ENCODE results near the gene ZNF714.

The ZNF714 gene

DNA sequence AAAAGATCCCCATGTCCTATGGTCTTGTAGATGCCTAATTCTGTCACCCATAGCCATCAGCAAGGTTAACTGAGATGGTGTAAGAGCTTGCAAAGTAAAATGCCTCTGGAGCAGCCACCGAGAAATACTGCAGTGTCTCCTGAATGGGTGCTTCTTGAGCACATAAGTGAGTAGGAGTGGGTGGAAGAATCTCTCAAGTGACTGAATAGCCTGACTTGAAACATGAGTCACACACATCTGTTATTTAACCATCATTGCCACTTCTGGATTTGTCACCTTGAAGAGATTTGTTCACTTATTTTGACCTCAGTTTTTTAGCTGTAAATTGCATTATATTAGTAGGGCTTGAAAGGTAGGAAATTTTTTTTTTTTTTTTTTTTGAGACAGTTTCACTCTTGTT lies 2.3 kb downstream of the ZNF714 start:
- POLR2A ChIA-PET, result no interaction called here
- DNase-seq (ENCODE audit: extremely low spot score), result no peak
- CTCF ChIA-PET, result no interaction called here
- TF ChIP-seq SUZ12 (IDR thresholded peaks at IDR 0.05) (no peak), BHLHE40 (IDR thresholded peaks at IDR 0.05; ENCODE audit: borderline replicate concordance) (no peak), NFRKB (IDR thresholded peaks at IDR 0.05) (no peak), FOXK2 (IDR thresholded peaks at IDR 0.05) (no peak), FOXM1 (IDR thresholded peaks at IDR 0.05; ENCODE audit: borderline replicate concordance) (no peak), L3MBTL2 (conservative IDR thresholded peaks at IDR 0.05) (no peak), ELF4 (IDR thresholded peaks at IDR 0.05) (no peak), ZNF384 (IDR thresholded peaks at IDR 0.05) (no peak), FOXA1 (IDR thresholded peaks at IDR 0.05) (no peak), CTBP1 (IDR thresholded peaks at IDR 0.05; ENCODE audit: borderline replicate concordance) (no peak), PKNOX1 (IDR thresholded peaks at IDR 0.05) (no peak), SP1 (IDR thresholded peaks at IDR 0.05) (no peak), LEF1 (IDR thresholded peaks at IDR 0.05; ENCODE audit: borderline replicate concordance) (no peak), TARDBP (IDR thresholded peaks at IDR 0.05) (no peak), ARNT (IDR thresholded peaks at IDR 0.05) (no peak), HDGF (IDR thresholded peaks at IDR 0.05; ENCODE audit: borderline replicate concordance) (no peak)

- no peak for TF ChIP-seq FOXM1 (IDR thresholded peaks at IDR 0.05; ENCODE audit: borderline replicate concordance)
- TF ChIP-seq SUZ12 (IDR thresholded peaks at IDR 0.05), result no peak
- no peak for TF ChIP-seq FOXK2 (IDR thresholded peaks at IDR 0.05)
- no peak for TF ChIP-seq LEF1 (IDR thresholded peaks at IDR 0.05; ENCODE audit: borderline replicate concordance)
- TF ChIP-seq TARDBP (IDR thresholded peaks at IDR 0.05), result no peak
- no peak for TF ChIP-seq HDGF (IDR thresholded peaks at IDR 0.05; ENCODE audit: borderline replicate concordance)
- no peak for TF ChIP-seq NFRKB (IDR thresholded peaks at IDR 0.05)
- no peak for TF ChIP-seq PKNOX1 (IDR thresholded peaks at IDR 0.05)
- no peak for TF ChIP-seq ELF4 (IDR thresholded peaks at IDR 0.05)
- no peak for TF ChIP-seq ARNT (IDR thresholded peaks at IDR 0.05)
- TF ChIP-seq L3MBTL2 (conservative IDR thresholded peaks at IDR 0.05), result no peak
- TF ChIP-seq CTBP1 (IDR thresholded peaks at IDR 0.05; ENCODE audit: borderline replicate concordance), result no peak
- TF ChIP-seq ZNF384 (IDR thresholded peaks at IDR 0.05), result no peak
- no peak for TF ChIP-seq FOXA1 (IDR thresholded peaks at IDR 0.05)
- TF ChIP-seq SP1 (IDR thresholded peaks at IDR 0.05), result no peak
- ChIA-PET CTCF (no interaction called here), POLR2A (no interaction called here)
- no peak for DNase-seq (ENCODE audit: extremely low spot score)
Measured at GRCh38 chr19:21087871-21088270, 5.9 kb downstream of the ZNF714 start.

DNA sequence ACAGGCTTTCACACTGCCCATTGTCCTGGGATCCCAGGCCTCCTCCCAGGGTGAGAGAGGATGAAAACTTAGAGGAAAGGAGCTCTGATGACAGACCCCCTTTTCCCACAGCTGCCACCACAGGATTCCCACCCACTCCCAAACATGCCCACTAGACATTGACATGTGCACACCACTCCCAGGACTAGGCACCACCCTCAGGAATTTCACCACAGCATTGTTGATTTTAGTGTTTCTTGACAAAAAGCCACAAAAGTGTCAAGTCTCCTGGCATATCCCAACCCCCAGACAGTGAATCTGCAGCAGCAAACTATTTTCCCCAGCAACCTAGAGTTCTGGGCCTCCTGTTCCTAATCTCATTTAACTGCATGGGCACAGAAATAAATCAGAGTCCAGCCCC lies 10.1 kb downstream of the ZNF714 start:
- ChIA-PET CTCF (no interaction called here), POLR2A (interaction anchor here (1.1 to 2.9 kb wide), 2 partner anchors 10 to 61 kb away, joined by 3 to 9 read pairs; partner anchors contain the start of gene ZNF714)
- TF ChIP-seq LEF1 (IDR thresholded peaks at IDR 0.05; ENCODE audit: borderline replicate concordance) (no peak), ZNF384 (IDR thresholded peaks at IDR 0.05) (no peak), PKNOX1 (IDR thresholded peaks at IDR 0.05) (no peak), L3MBTL2 (conservative IDR thresholded peaks at IDR 0.05) (no peak), FOXK2 (IDR thresholded peaks at IDR 0.05) (no peak), ELF4 (IDR thresholded peaks at IDR 0.05) (no peak), FOXM1 (IDR thresholded peaks at IDR 0.05; ENCODE audit: borderline replicate concordance) (no peak), FOXA1 (IDR thresholded peaks at IDR 0.05) (no peak), TARDBP (IDR thresholded peaks at IDR 0.05) (no peak), NFRKB (IDR thresholded peaks at IDR 0.05) (no peak), HDGF (IDR thresholded peaks at IDR 0.05; ENCODE audit: borderline replicate concordance) (no peak), SUZ12 (IDR thresholded peaks at IDR 0.05) (no peak), ARNT (IDR thresholded peaks at IDR 0.05) (no peak), SP1 (IDR thresholded peaks at IDR 0.05) (no peak), CTBP1 (IDR thresholded peaks at IDR 0.05; ENCODE audit: borderline replicate concordance) (no peak), BHLHE40 (IDR thresholded peaks at IDR 0.05; ENCODE audit: borderline replicate concordance) (no peak)
- DNase-seq (ENCODE audit: extremely low spot score), result no peak

DNA sequence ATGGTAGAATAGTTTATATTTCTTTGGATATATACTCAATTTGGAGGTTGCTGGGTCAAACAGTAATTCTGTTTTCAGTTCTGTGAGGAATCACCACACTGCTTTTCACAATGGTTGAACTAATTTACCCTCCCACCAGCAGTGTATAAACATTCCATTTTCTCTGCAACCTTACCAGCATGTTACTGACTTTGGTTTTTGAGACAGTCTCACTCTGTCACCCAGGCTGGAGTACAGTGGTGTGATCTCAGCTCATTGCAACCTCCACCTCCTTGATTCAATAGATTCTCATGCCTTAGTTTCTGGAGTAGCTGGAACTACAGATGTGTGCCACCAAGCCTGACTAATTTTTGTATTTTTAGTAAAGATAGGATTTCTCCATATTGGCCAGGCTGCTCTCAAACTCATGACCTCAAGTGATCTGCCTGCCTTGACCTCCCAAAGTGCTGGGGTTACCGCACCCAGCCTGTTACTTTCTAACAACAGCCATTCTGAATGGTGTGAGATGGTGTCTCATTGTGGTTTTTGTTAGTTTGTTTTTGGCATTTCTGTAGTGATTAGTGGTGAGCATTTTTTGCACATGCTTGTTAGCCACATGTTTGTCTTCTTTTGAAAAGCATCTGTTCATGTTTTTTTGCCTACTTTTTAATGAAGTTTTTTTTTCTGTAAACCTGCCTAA lies 12.5 kb downstream of the ZNF714 start:
- ChIA-PET CTCF (interaction anchor here (0.5 kb wide), 1 partner anchor 11 kb away, joined by 3 read pairs; no protein-coding TSS in a partner anchor), POLR2A (interaction anchor here (2.9 kb wide), 1 partner anchor 12 kb away, joined by 9 read pairs; the partner anchor contains the start of gene ZNF714)
- TF ChIP-seq L3MBTL2 (conservative IDR thresholded peaks at IDR 0.05) (no peak), FOXM1 (IDR thresholded peaks at IDR 0.05; ENCODE audit: borderline replicate concordance) (no peak)
- DNase-seq (ENCODE audit: extremely low spot score), result no peak

DNA sequence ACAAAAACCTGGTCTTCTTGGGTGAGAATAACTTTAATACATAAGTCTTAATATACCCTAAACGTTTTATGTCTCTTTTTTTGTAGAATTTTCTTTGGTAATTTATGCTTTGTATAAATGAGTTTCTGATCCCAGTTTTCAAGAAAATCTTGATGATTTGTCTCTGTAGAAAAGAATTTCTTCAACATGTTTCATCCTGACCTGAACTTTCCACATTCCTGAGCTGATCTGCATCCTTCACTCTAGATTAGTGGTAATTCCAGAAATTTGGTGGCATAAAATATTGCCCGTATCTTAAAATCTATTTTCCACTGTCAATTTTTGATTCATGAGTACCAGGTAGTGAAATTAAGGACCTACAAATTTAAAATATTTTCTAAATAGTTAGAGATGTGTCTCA lies 16.3 kb downstream of the ZNF714 start:
- POLR2A ChIA-PET, result no interaction called here
- CTCF ChIA-PET, result no interaction called here

GRCh38 chr19:21101521-21102242 lies 19.7 kb downstream of the ZNF714 start:
- ChIA-PET POLR2A (no interaction called here), CTCF (no interaction called here)
- DNase-seq (ENCODE audit: extremely low spot score), result no peak
- TF ChIP-seq BHLHE40 (IDR thresholded peaks at IDR 0.05; ENCODE audit: borderline replicate concordance) (no peak), SUZ12 (IDR thresholded peaks at IDR 0.05) (no peak), FOXK2 (IDR thresholded peaks at IDR 0.05) (no peak), ARNT (IDR thresholded peaks at IDR 0.05) (no peak), FOXA1 (IDR thresholded peaks at IDR 0.05) (no peak), NFRKB (IDR thresholded peaks at IDR 0.05) (no peak), ZNF384 (IDR thresholded peaks at IDR 0.05) (no peak), TARDBP (IDR thresholded peaks at IDR 0.05) (no peak)

More for the DNA sequence above, 16.3 kb downstream of the ZNF714 start:
- DNase-seq (ENCODE audit: extremely low spot score), result no peak
- TF ChIP-seq BHLHE40 (IDR thresholded peaks at IDR 0.05; ENCODE audit: borderline replicate concordance), result no peak

Measured in HEK293T (cell line).